CD14-positive monocyte (primary cell): ENCODE measurements around the gene RAB17. TPM values are rescaled to one million over a fixed set of nuclear protein-coding genes. Genes with fewer than 3 reads are reported as not detected.

Experiments
- DNase-seq, 3 donors: peaks; one replicate each; pipeline ENCODE4 v3.0.0-alpha.2; 2011 to 2022
- H2AFZ ChIP-seq: 2 replicates; pipeline ENCODE4 v1.6.0; 2012; ENCODE audit warnings: mild to moderate bottlenecking, low read depth, low read length, inconsistent platforms; ENCODE audit not compliant: insufficient read depth, poor library complexity, severe bottlenecking
- H3K27ac ChIP-seq, 2 donors: 1 replicate in 1 of 2; 2 replicates in 1 of 2; pipeline ENCODE4 v1.5.1; 2012 to 2013; ENCODE audit warnings: low read length in 2 of 2, control low read depth in 1 of 2, inconsistent platforms in 1 of 2, low read depth in 1 of 2, mild to moderate bottlenecking in 1 of 2
- H3K27me3 ChIP-seq, 2 donors: one replicate each; pipeline versions ENCODE4 v1.6.0 to v1.6.1; 2011 to 2013; ENCODE audit warnings: low read length in 2 of 2; ENCODE audit not compliant: control insufficient read depth in 2 of 2, insufficient read depth in 2 of 2
- H3K36me3 ChIP-seq, 2 donors: replicated peaks in 1 of 2; 1 replicate in 1 of 2; 2 replicates in 1 of 2; pipeline versions ENCODE4 v1.5.1 to v1.6.1; 2012 to 2013; ENCODE audit warnings: low read length in 2 of 2, control low read depth in 1 of 2, inconsistent platforms in 1 of 2, mild to moderate bottlenecking in 1 of 2; ENCODE audit not compliant: insufficient read depth in 2 of 2, control insufficient read depth in 1 of 2
- H3K4me1 ChIP-seq, 2 donors: 1 replicate in 1 of 2; 2 replicates in 1 of 2; pipeline versions ENCODE4 v1.5.1 to v1.6.1; 2012 to 2013; ENCODE audit warnings: low read length in 2 of 2, control low read depth in 1 of 2, inconsistent platforms in 1 of 2, mild to moderate bottlenecking in 1 of 2, moderate library complexity in 1 of 2; ENCODE audit not compliant: insufficient read depth in 2 of 2, control insufficient read depth in 1 of 2
- H3K4me2 ChIP-seq: replicated peaks from 2 replicates; pipeline ENCODE3; 2012; ENCODE audit warnings: low read length, moderate library complexity, mild to moderate bottlenecking; ENCODE audit not compliant: poor library complexity, severe bottlenecking; ENCODE audit errors: extremely low read depth
- H3K4me3 ChIP-seq, 3 experiments: fragments of 200-600 bp in 1 of 3; sonication (generic) in 1 of 3; replicated peaks in 1 of 3; 1 replicate in 2 of 3; 2 replicates in 1 of 3; pipeline ENCODE4 v1.5.1; 2011 to 2013; ENCODE audit warnings: low read length in 3 of 3, mild to moderate bottlenecking in 3 of 3, control low read depth in 2 of 3, low read depth in 2 of 3, inconsistent platforms in 1 of 3, moderate library complexity in 1 of 3
- H3K79me2 ChIP-seq: 2 replicates; pipeline ENCODE4 v1.6.0; 2012; ENCODE audit warnings: mild to moderate bottlenecking, control low read depth, inconsistent platforms, low read length, moderate library complexity; ENCODE audit not compliant: insufficient read depth
- H3K9ac ChIP-seq: 2 replicates; pipeline ENCODE4 v1.6.0; 2017; ENCODE audit warnings: low read length, mild to moderate bottlenecking; ENCODE audit not compliant: insufficient read depth, poor library complexity, severe bottlenecking
- H3K9me3 ChIP-seq, 2 donors: replicated peaks in 1 of 2; 1 replicate in 1 of 2; 2 replicates in 1 of 2; pipeline versions ENCODE4 v1.5.1 to v1.6.1; 2012 to 2013; ENCODE audit warnings: low read length in 2 of 2, control low read depth in 1 of 2; ENCODE audit not compliant: control insufficient read depth in 1 of 2, insufficient read depth in 1 of 2
- H4K20me1 ChIP-seq: 2 replicates; pipeline ENCODE4 v1.6.0; 2012; ENCODE audit warnings: mild to moderate bottlenecking, low read length, control low read depth, moderate library complexity; ENCODE audit not compliant: insufficient read depth
- H3K27ac Mint-ChIP-seq, 7 donors: one replicate each; pipeline ENCODE4 v1.8.0; 2020; ENCODE audit warnings: mild to moderate bottlenecking in 7 of 7, mixed read lengths in 7 of 7, moderate library complexity in 6 of 7, inconsistent platforms in 2 of 7
- H3K27me3 Mint-ChIP-seq, 3 donors: one replicate each; pipeline ENCODE4 v1.8.0; 2021 to 2022; ENCODE audit warnings: low read depth in 3 of 3, mild to moderate bottlenecking in 3 of 3, mixed read lengths in 3 of 3, moderate library complexity in 3 of 3, inconsistent platforms in 1 of 3
- H3K36me3 Mint-ChIP-seq, 2 donors: one replicate each; pipeline ENCODE4 v1.8.0; 2020; ENCODE audit warnings: mixed read lengths in 2 of 2, inconsistent platforms in 1 of 2, mild to moderate bottlenecking in 1 of 2
- H3K4me1 Mint-ChIP-seq: one replicate; pipeline ENCODE4 v1.8.0; 2020; ENCODE audit warnings: mild to moderate bottlenecking, mixed read lengths
- H3K4me3 Mint-ChIP-seq, 2 donors: one replicate each; pipeline ENCODE4 v1.8.0; 2020; ENCODE audit warnings: mild to moderate bottlenecking in 2 of 2, mixed read lengths in 2 of 2, moderate library complexity in 1 of 2
- H3K9me3 Mint-ChIP-seq, 7 donors: one replicate each; pipeline ENCODE4 v1.8.0; 2020 to 2022; ENCODE audit warnings: mixed read lengths in 7 of 7, mild to moderate bottlenecking in 6 of 7, moderate library complexity in 6 of 7, inconsistent platforms in 2 of 7
- CTCF ChIP-seq: fragments of 200-600 bp; IDR thresholded peaks from one replicate; pipeline ENCODE4 v1.8.0; 2022; ENCODE audit warnings: antibody characterized with exemption, mild to moderate bottlenecking
- WGBS: methylation state at CpG from one replicate; pipeline ENCODE4 v1.1.5; 2013; ENCODE audit warnings: missing lambda C conversion rate; ENCODE audit not compliant: insufficient coverage; 5-methylcytosine and 5-hydroxymethylcytosine counted together
- intact Hi-C, 2 donors: fragments of 100-400 bp; cut with micrococcal nuclease; formaldehyde crosslinking; loops; one replicate each; pipeline versions ENCODE4 v1.15.0 to v1.15.1; 2023
- polyA plus RNA-seq, 3 donors: library from polyadenylated mRNA; depleted of rRNA in 1 of 3; unstranded in 2 of 3; stranded (reverse) in 1 of 3; fragments of 300-500 nt in 2 of 3; fragments of >200 nt in 1 of 3; fragmentation: Illumina TruSeq in 2 of 3; gene quantifications; 1 replicate in 2 of 3; 2 replicates in 1 of 3; pipeline ENCODE4 v1.2.3, GENCODE V29; 2012 to 2021

The RAB17 gene
- polyA plus RNA-seq, 3 donors = 0.13 to 0.35 TPM; not detected in 1

GRCh38 chr2:237574894-237575868, 15.4 kb downstream of the RAB17 start:
- Mint-ChIP-seq H3K27ac (peak overlapping the region in 1 of 7 donors; percentile 46), H3K4me3 (no peak overlapping the region), H3K27me3 (peaks cover 1 to 9% (median 3%) of the 10 kb centered on the region in 3 donors), H3K4me1 (peaks cover 6% of the 10 kb centered on the region), H3K9me3 (peaks cover 0 to 3% (median 0%) of the 10 kb centered on the region in 7 donors), H3K36me3 (no peaks in the 10 kb centered on the region)
- no peak overlapping the region for H3K4me2 ChIP-seq
- 89% methylated on average over 21 of the region's 25 CpGs for WGBS
- no peaks in the 10 kb centered on the region for H3K9me3 ChIP-seq
- H4K20me1 ChIP-seq = no peaks in the 10 kb centered on the region
- no peak overlapping the region for H3K4me3 ChIP-seq
- H3K79me2 ChIP-seq = no peaks in the 10 kb centered on the region
- no peak overlapping the region for H3K9ac ChIP-seq
- no peaks in the 10 kb centered on the region for H3K4me1 ChIP-seq
- no peak for TF ChIP-seq CTCF
- intact Hi-C loops = loop anchor here in 1 of 2 donors (5.0 kb wide), 1 partner anchor 153 kb away; no protein-coding TSS in a partner anchor
- no peak overlapping the region for H2AFZ ChIP-seq
- DNase-seq = no peak
- no peaks in the 10 kb centered on the region for H3K27me3 ChIP-seq
- no peaks in the 10 kb centered on the region for H3K36me3 ChIP-seq
- H3K27ac ChIP-seq = no peak overlapping the region

GRCh38 chr2:237574467-237574866, 16.1 kb downstream of the RAB17 start:
- Mint-ChIP-seq H3K27me3 (peaks cover 1 to 9% (median 3%) of the 10 kb centered on the region in 3 donors), H3K27ac (peak overlapping the region in 1 of 7 donors; percentile 28), H3K9me3 (peaks cover 0 to 3% (median 0%) of the 10 kb centered on the region in 7 donors), H3K4me3 (no peak overlapping the region), H3K36me3 (no peaks in the 10 kb centered on the region), H3K4me1 (peaks cover 6% of the 10 kb centered on the region)
- no peak for TF ChIP-seq CTCF
- Histone ChIP-seq H3K9ac (no peak overlapping the region), H3K36me3 (no peaks in the 10 kb centered on the region), H3K4me2 (no peak overlapping the region), H3K4me1 (no peaks in the 10 kb centered on the region), H3K9me3 (no peaks in the 10 kb centered on the region), H4K20me1 (no peaks in the 10 kb centered on the region), H3K79me2 (no peaks in the 10 kb centered on the region), H3K27ac (no peak overlapping the region), H3K4me3 (no peak overlapping the region), H3K27me3 (no peaks in the 10 kb centered on the region), H2AFZ (no peak overlapping the region)
- intact Hi-C loops = loop anchor here in 1 of 2 donors (5.0 kb wide), 1 partner anchor 152 kb away; no protein-coding TSS in a partner anchor
- 95% methylated on average over 5 of the region's 9 CpGs for WGBS
- DNase-seq = no peak
